K562 (cell line): ENCODE data around the gene RBM12. TPM values are rescaled to one million over a fixed set of nuclear protein-coding genes. Genes with fewer than 3 reads are reported as not detected.

Experiments used
- ETV5 ChIP-seq: sonication (generic); formaldehyde crosslinking; IDR thresholded peaks from 2 replicates; pipeline ENCODE4 v1.4.0; 2020; ENCODE audit warnings: low read depth, mild to moderate bottlenecking, missing genetic modification reagents
- MAFG ChIP-seq: fragments of 450-650 bp; conservative IDR thresholded peaks from 2 replicates; pipeline ENCODE4 v1.6.1; 2016; ENCODE audit warnings: missing genetic modification characterization, missing compliant biosample characterization
- MAFK ChIP-seq: IDR thresholded peaks from 2 replicates; pipeline ENCODE4 v1.6.1; 2011; ENCODE audit warnings: low read length, improper control_type of control experiment
- NFATC3 ChIP-seq: fragments of 450-650 bp; IDR thresholded peaks from 2 replicates; pipeline ENCODE4 v1.6.1; 2017; ENCODE audit warnings: mild to moderate bottlenecking
- POLR2G ChIP-seq: fragments of 200-400 bp; formaldehyde crosslinking; IDR thresholded peaks from 2 replicates; pipeline ENCODE4 v1.6.1; 2017; ENCODE audit warnings: low read depth, mild to moderate bottlenecking, antibody characterized with exemption, low read length, moderate library complexity
- RBM39 ChIP-seq: fragments of 200-400 bp; formaldehyde crosslinking; optimal IDR thresholded peaks from 2 replicates; pipeline ENCODE3; 2018; ENCODE audit warnings: low read depth, low read length
- SETDB1 ChIP-seq: IDR thresholded peaks from one replicate; pipeline ENCODE4 v1.6.1; 2012; ENCODE audit warnings: low read length, control low read depth, inconsistent platforms
- STAT5A ChIP-seq: IDR thresholded peaks from 2 replicates; pipeline ENCODE4 v1.6.1; 2012; ENCODE audit warnings: low read length, inconsistent platforms, borderline replicate concordance
- SUPT5H ChIP-seq: fragments of 450-650 bp; IDR thresholded peaks from 2 replicates; pipeline ENCODE4 v1.6.1; 2016
- TBL1XR1 ChIP-seq, 2 experiments: IDR thresholded peaks; 2 replicates each; pipeline ENCODE4 v1.6.1; 2012; ENCODE audit warnings: improper control_type of control experiment in 2 of 2, low read length in 2 of 2, mild to moderate bottlenecking in 1 of 2
- ZNF23 ChIP-seq: fragments of 250-450 bp; sonication (Bioruptor Pico); IDR thresholded peaks from 2 replicates; pipeline ENCODE4 v1.4.0; 2020; ENCODE audit warnings: mild to moderate bottlenecking
- ZNF431 ChIP-seq: sonication (generic); formaldehyde crosslinking; IDR thresholded peaks from 2 replicates; pipeline ENCODE4 v1.8.0; 2022; ENCODE audit warnings: mild to moderate bottlenecking, missing genetic modification reagents
- polyA plus RNA-seq, 8 experiments: library from polyadenylated mRNA; depleted of rRNA in 4 of 8; stranded (reverse) in 5 of 8; unstranded in 3 of 8; fragments of >200 nt; fragmentation: Nextera tagmentation in 2 of 8; fragmentation: Illumina TruSeq in 1 of 8; extraction: Ambion mirVana in 2 of 8; extraction: Trizol in 1 of 8; gene quantifications; 2 replicates each; pipeline versions ENCODE4 v1.2.1 to v1.2.3, GENCODE V29; 2011 to 2014; ENCODE audit warnings: inconsistent platforms in 1 of 8, missing spikeins in 1 of 8
- total RNA-seq, 7 experiments: library from RNA; depleted of rRNA in 6 of 7; stranded (reverse); fragments of >200 nt in 6 of 7; fragmentation: Illumina TruSeq in 2 of 7; extraction: Trizol in 2 of 7; gene quantifications; 2 replicates each; pipeline versions ENCODE4 v1.2.1 to v1.2.3, GENCODE V29; 2011 to 2021; ENCODE audit warnings: low replicate concordance in 1 of 7
- TF ChIP-seq, protein P1 (sequence below): fragments of 250-450 bp; sonication (Bioruptor Pico); IDR thresholded peaks from 2 replicates; pipeline ENCODE4 v1.9.0; 2021; ENCODE audit warnings: mild to moderate bottlenecking, inconsistent platforms
- TF ChIP-seq, protein P2 (sequence below), 2 experiments: fragments of 450-650 bp in 1 of 2; IDR thresholded peaks; 2 replicates each; pipeline ENCODE4 v1.6.1; 2011 to 2017; ENCODE audit warnings: low read depth in 2 of 2, antibody characterized with exemption in 1 of 2, borderline replicate concordance in 1 of 2, low read length in 1 of 2, mild to moderate bottlenecking in 1 of 2, mixed read lengths in 1 of 2; ENCODE audit not compliant: control insufficient read depth in 1 of 2
- TF ChIP-seq, protein P3 (sequence below): fragments of 250-450 bp; sonication (Bioruptor Pico); IDR thresholded peaks from 2 replicates; pipeline ENCODE4 v1.5.0; 2022; ENCODE audit warnings: mild to moderate bottlenecking

The RBM12 gene
- total and polyA plus RNA-seq, 9 of the 15 experiments (the other 6 are each of a cell fraction or from before 2014, with no cell fraction given), result 5.0 to 162 (median 73.3) TPM

DNA sequence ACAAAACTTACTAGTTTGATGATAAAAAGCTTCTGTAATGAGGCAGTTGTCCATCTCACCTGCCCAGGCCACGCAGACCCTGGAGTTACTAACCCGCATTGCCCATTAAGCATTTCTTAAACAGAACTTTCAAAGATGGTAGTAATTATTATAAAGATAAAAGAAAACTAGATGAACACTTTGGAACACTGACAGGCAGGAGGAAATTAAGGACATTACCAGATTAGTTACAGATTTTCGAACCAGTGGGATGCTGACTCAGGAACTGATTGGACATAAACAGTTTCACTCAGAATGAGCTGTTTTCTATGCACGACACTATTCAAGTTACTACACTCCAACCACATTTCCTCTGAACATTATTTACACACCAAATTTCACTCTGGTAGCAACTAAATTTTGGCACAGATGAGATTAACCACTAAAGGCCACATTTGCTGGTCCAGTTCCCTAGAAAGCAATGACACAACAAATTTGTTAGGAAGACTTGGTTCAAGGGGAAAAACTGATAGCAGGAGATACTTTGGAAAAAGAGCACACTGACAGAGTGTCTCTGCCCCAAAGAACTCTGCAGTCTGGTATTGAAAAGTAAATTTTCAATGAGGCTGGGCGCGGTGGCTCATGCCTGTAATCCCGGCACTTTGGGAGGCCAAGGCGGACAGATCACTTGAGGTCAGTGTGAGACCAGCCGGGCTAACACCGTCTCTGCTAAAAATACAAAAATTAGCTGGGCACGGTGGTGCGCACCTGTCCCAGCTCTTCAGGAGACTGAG, 37.5 kb upstream of the RBM12 start (continued):
- TF ChIP-seq POLR2G (peak; percentile 26; the same call in 1 of the 2 replicates), RBM39 (no peak), STAT5A (0 out of 2 replicates have a peak, but pooled peaks have one; percentile 15), SETDB1 (no peak), MAFG (tag) (peak; percentile 61), TBL1XR1 (IDR thresholded peaks at IDR 0.05; ENCODE audit: low read length in 2 of 2) (no peak), SUPT5H (peak; percentile 75), ETV5 (CRISPR knock-in tag) (no peak), NFATC3 (no peak), MAFK (peak; percentile 43; the same call in 1 of the 2 replicates), ZNF431 (CRISPR knock-in tag) (no peak), ZNF23 (CRISPR knock-in tag) (no peak)
- TF ChIP-seq, protein P1, sequence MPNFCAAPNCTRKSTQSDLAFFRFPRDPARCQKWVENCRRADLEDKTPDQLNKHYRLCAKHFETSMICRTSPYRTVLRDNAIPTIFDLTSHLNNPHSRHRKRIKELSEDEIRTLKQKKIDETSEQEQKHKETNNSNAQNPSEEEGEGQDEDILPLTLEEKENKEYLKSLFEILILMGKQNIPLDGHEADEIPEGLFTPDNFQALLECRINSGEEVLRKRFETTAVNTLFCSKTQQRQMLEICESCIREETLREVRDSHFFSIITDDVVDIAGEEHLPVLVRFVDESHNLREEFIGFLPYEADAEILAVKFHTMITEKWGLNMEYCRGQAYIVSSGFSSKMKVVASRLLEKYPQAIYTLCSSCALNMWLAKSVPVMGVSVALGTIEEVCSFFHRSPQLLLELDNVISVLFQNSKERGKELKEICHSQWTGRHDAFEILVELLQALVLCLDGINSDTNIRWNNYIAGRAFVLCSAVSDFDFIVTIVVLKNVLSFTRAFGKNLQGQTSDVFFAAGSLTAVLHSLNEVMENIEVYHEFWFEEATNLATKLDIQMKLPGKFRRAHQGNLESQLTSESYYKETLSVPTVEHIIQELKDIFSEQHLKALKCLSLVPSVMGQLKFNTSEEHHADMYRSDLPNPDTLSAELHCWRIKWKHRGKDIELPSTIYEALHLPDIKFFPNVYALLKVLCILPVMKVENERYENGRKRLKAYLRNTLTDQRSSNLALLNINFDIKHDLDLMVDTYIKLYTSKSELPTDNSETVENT (CRISPR knock-in tag), result 0 out of 2 replicates have a peak, but pooled peaks have one; percentile 10
- TF ChIP-seq, protein P2, sequence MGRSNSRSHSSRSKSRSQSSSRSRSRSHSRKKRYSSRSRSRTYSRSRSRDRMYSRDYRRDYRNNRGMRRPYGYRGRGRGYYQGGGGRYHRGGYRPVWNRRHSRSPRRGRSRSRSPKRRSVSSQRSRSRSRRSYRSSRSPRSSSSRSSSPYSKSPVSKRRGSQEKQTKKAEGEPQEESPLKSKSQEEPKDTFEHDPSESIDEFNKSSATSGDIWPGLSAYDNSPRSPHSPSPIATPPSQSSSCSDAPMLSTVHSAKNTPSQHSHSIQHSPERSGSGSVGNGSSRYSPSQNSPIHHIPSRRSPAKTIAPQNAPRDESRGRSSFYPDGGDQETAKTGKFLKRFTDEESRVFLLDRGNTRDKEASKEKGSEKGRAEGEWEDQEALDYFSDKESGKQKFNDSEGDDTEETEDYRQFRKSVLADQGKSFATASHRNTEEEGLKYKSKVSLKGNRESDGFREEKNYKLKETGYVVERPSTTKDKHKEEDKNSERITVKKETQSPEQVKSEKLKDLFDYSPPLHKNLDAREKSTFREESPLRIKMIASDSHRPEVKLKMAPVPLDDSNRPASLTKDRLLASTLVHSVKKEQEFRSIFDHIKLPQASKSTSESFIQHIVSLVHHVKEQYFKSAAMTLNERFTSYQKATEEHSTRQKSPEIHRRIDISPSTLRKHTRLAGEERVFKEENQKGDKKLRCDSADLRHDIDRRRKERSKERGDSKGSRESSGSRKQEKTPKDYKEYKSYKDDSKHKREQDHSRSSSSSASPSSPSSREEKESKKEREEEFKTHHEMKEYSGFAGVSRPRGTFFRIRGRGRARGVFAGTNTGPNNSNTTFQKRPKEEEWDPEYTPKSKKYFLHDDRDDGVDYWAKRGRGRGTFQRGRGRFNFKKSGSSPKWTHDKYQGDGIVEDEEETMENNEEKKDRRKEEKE (IDR thresholded peaks at IDR 0.05; ENCODE audit: borderline replicate concordance in 1 of 2, control insufficient read depth in 1 of 2, low read depth in 2 of 2, low read length in 1 of 2), result no peak
- TF ChIP-seq, protein P3, sequence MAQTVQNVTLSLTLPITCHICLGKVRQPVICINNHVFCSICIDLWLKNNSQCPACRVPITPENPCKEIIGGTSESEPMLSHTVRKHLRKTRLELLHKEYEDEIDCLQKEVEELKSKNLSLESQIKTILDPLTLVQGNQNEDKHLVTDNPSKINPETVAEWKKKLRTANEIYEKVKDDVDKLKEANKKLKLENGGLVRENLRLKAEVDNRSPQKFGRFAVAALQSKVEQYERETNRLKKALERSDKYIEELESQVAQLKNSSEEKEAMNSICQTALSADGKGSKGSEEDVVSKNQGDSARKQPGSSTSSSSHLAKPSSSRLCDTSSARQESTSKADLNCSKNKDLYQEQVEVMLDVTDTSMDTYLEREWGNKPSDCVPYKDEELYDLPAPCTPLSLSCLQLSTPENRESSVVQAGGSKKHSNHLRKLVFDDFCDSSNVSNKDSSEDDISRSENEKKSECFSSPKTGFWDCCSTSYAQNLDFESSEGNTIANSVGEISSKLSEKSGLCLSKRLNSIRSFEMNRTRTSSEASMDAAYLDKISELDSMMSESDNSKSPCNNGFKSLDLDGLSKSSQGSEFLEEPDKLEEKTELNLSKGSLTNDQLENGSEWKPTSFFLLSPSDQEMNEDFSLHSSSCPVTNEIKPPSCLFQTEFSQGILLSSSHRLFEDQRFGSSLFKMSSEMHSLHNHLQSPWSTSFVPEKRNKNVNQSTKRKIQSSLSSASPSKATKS (CRISPR knock-in tag), result no peak
